HepG2 (cell line): ENCODE results near the gene ESYT1. TPM values are rescaled to one million over a fixed set of nuclear protein-coding genes. Genes with fewer than 3 reads are reported as not detected.
A peak's percentile ranks its signal among the peaks of the same experiment; 100 is the strongest.

ENCODE experiments used
- ARNT2 ChIP-seq: sonication (generic); formaldehyde crosslinking; IDR thresholded peaks from 2 replicates; pipeline ENCODE4 v1.8.0; 2022; ENCODE audit warnings: mild to moderate bottlenecking, low read depth, missing genetic modification reagents, moderate library complexity
- NONO ChIP-seq, 2 experiments: fragments of 450-650 bp in 1 of 2; sonication (generic) in 1 of 2; formaldehyde crosslinking in 1 of 2; IDR thresholded peaks in 1 of 2; conservative IDR thresholded peaks in 1 of 2; 2 replicates each; pipeline versions ENCODE4 v1.6.1 to v1.8.0; 2017 to 2022; ENCODE audit warnings: mild to moderate bottlenecking in 1 of 2, missing genetic modification reagents in 1 of 2, moderate library complexity in 1 of 2
- ONECUT2 ChIP-seq: sonication (generic); formaldehyde crosslinking; IDR thresholded peaks from 2 replicates; pipeline ENCODE4 v1.4.0; 2020; ENCODE audit warnings: missing genetic modification reagents
- RBFOX2 ChIP-seq: fragments of 200-400 bp; formaldehyde crosslinking; IDR thresholded peaks from 2 replicates; pipeline ENCODE4 v1.6.1; 2017; ENCODE audit warnings: low read depth, mild to moderate bottlenecking, low read length
- REPIN1 ChIP-seq: sonication (generic); formaldehyde crosslinking; IDR thresholded peaks from 2 replicates; pipeline ENCODE4 v1.8.0; 2022; ENCODE audit warnings: missing genetic modification reagents, low read depth, mild to moderate bottlenecking, borderline replicate concordance
- SCMH1 ChIP-seq: sonication (generic); formaldehyde crosslinking; IDR thresholded peaks from 2 replicates; pipeline ENCODE4 v1.9.0; 2021; ENCODE audit warnings: missing genetic modification reagents, mild to moderate bottlenecking, borderline replicate concordance
- SKI ChIP-seq: fragments of 450-650 bp; IDR thresholded peaks from one replicate; pipeline ENCODE4 v1.6.1; 2018; ENCODE audit warnings: mild to moderate bottlenecking; ENCODE audit not compliant: partially characterized antibody
- ZC3H13 ChIP-seq: sonication (generic); formaldehyde crosslinking; IDR thresholded peaks from 2 replicates; pipeline ENCODE4 v1.8.1; 2023; ENCODE audit warnings: mild to moderate bottlenecking, missing genetic modification reagents, moderate library complexity
- ZNF614 ChIP-seq: IDR thresholded peaks from 2 replicates; pipeline ENCODE4 v1.6.1; 2018; ENCODE audit warnings: missing biosample characterization, missing genetic modification reagents, inconsistent platforms, borderline replicate concordance
- ZNF776 ChIP-seq: sonication (generic); formaldehyde crosslinking; IDR thresholded peaks from 2 replicates; pipeline ENCODE4 v1.4.0; 2020; ENCODE audit warnings: mild to moderate bottlenecking, missing genetic modification reagents
- ZNF850 ChIP-seq: sonication (generic); formaldehyde crosslinking; conservative IDR thresholded peaks from 2 replicates; pipeline ENCODE4 v1.9.0; 2021; ENCODE audit warnings: mild to moderate bottlenecking, missing genetic modification reagents
- ZNF883 ChIP-seq: sonication (generic); formaldehyde crosslinking; IDR thresholded peaks from 2 replicates; pipeline ENCODE4 v1.5.1; 2020; ENCODE audit warnings: mild to moderate bottlenecking, missing genetic modification reagents; ENCODE audit errors: not compliant biosample characterization
- polyA plus RNA-seq, 8 experiments: library from polyadenylated mRNA; depleted of rRNA in 3 of 8; stranded (reverse) in 7 of 8; unstranded in 1 of 8; fragments of >200 nt; fragmentation: Illumina TruSeq in 4 of 8; extraction: Trizol in 4 of 8; gene quantifications; 2 replicates each; pipeline versions ENCODE4 v1.2.1 to v1.2.3, GENCODE V29; 2011 to 2016; ENCODE audit warnings: low read depth in 4 of 8, missing spikeins in 1 of 8, mixed read lengths in 1 of 8; ENCODE audit not compliant: insufficient read depth in 1 of 8
- total RNA-seq, 5 experiments: library from RNA; depleted of rRNA; stranded (reverse); fragments of >200 nt; fragmentation: Illumina TruSeq; extraction: Trizol; gene quantifications; 2 replicates each; pipeline ENCODE4 v1.2.3, GENCODE V29; 2016; ENCODE audit warnings: low read depth in 1 of 5
- TF ChIP-seq, protein P1 (sequence below): sonication (generic); formaldehyde crosslinking; IDR thresholded peaks from 2 replicates; pipeline ENCODE4 v1.8.0; 2022; ENCODE audit warnings: mild to moderate bottlenecking, missing genetic modification reagents; ENCODE audit not compliant: insufficient replicate concordance
- TF ChIP-seq, protein P2 (sequence below), 2 experiments: sonication (generic) in 1 of 2; formaldehyde crosslinking in 1 of 2; IDR thresholded peaks; 2 replicates each; pipeline versions ENCODE4 v1.4.0 to v1.6.1; 2018 to 2020; ENCODE audit warnings: missing genetic modification reagents in 2 of 2, borderline replicate concordance in 1 of 2, low read depth in 1 of 2, mild to moderate bottlenecking in 1 of 2, missing biosample characterization in 1 of 2
- TF ChIP-seq, protein P3 (sequence below): sonication (generic); formaldehyde crosslinking; IDR thresholded peaks from 2 replicates; pipeline ENCODE4 v1.4.0; 2020; ENCODE audit warnings: missing genetic modification reagents
- TF ChIP-seq, protein P4 (sequence below): sonication (generic); formaldehyde crosslinking; IDR thresholded peaks from 2 replicates; pipeline ENCODE4 v1.4.0; 2020; ENCODE audit warnings: mild to moderate bottlenecking, missing genetic modification reagents
- TF ChIP-seq, protein P5 (sequence below): sonication (generic); formaldehyde crosslinking; IDR thresholded peaks from 2 replicates; pipeline ENCODE4 v1.5.0; 2020; ENCODE audit warnings: missing genetic modification reagents, mild to moderate bottlenecking, borderline replicate concordance
- TF ChIP-seq, protein P6 (sequence below): IDR thresholded peaks from 2 replicates; pipeline ENCODE4 v1.6.1; 2016; ENCODE audit warnings: low read depth
- TF ChIP-seq, protein P7 (sequence below): IDR thresholded peaks from 2 replicates; pipeline ENCODE4 v1.6.1; 2018; ENCODE audit warnings: missing genetic modification reagents

ESYT1 gene
- total and polyA plus RNA-seq, 2 of the 13 experiments (the other 11 are each of a cell fraction or from before 2014, with no cell fraction given) = 66.9 to 71.0 TPM

DNA sequence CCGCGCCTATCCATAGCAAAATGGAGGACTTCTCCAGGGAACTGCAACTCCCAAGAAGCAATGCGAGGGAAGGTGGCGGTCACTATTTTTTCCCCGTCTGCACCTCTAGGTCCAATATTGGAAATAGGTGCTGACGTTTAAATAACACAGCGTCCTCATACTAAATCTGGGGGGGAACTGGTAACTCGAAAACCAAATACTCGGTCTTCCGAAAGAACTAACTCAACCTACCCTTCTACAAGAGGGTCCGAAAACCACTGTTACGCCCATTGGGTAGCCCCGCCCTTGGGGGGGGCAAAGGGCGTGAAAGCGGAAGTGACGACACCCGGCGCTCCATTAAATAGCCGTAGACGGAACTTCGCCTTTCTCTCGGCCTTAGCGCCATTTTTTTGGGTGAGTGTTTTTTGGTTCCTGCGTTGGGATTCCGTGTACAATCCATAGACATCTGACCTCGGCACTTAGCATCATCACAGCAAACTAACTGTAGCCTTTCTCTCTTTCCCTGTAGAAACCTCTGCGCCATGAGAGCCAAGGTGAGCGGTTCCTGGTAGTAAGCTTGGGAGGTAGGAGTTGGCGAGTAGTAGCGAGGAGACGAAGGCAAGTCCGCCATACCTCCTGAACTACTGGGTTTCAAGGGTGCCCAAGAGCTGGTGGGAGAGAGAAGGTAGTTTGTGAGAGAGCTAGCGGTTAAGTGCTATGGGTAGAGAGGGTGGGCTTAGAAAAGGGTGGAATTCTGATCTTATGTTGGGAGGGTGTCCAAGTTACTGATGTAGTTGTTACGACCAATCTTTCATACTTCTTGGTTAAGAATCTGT is 11.6 kb upstream of the ESYT1 start, which contains the start of gene RPL41 (continued):
- TF ChIP-seq ZNF614 (CRISPR knock-in tag) = peak; percentile 45; the same call in 1 of the 2 replicates
- TF ChIP-seq, protein P1, sequence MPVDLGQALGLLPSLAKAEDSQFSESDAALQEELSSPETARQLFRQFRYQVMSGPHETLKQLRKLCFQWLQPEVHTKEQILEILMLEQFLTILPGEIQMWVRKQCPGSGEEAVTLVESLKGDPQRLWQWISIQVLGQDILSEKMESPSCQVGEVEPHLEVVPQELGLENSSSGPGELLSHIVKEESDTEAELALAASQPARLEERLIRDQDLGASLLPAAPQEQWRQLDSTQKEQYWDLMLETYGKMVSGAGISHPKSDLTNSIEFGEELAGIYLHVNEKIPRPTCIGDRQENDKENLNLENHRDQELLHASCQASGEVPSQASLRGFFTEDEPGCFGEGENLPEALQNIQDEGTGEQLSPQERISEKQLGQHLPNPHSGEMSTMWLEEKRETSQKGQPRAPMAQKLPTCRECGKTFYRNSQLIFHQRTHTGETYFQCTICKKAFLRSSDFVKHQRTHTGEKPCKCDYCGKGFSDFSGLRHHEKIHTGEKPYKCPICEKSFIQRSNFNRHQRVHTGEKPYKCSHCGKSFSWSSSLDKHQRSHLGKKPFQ (CRISPR knock-in tag) = peak; percentile 70
- TF ChIP-seq ZNF776 = no peak
- TF ChIP-seq, protein P2, sequence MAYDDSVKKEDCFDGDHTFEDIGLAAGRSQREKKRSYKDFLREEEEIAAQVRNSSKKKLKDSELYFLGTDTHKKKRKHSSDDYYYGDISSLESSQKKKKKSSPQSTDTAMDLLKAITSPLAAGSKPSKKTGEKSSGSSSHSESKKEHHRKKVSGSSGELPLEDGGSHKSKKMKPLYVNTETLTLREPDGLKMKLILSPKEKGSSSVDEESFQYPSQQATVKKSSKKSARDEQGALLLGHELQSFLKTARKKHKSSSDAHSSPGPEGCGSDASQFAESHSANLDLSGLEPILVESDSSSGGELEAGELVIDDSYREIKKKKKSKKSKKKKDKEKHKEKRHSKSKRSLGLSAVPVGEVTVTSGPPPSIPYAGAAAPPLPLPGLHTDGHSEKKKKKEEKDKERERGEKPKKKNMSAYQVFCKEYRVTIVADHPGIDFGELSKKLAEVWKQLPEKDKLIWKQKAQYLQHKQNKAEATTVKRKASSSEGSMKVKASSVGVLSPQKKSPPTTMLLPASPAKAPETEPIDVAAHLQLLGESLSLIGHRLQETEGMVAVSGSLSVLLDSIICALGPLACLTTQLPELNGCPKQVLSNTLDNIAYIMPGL (CRISPR knock-in tag; IDR thresholded peaks at IDR 0.05; ENCODE audit: borderline replicate concordance in 1 of 2, low read depth in 1 of 2) = peak; percentile 27 to 60; a peak in 2 of 4 replicates
- TF ChIP-seq ZC3H13 = no peak
- TF ChIP-seq, protein P3, sequence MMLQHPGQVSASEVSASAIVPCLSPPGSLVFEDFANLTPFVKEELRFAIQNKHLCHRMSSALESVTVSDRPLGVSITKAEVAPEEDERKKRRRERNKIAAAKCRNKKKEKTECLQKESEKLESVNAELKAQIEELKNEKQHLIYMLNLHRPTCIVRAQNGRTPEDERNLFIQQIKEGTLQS (CRISPR knock-in tag) = 0 out of 2 replicates have a peak, but pooled peaks have one; percentile 9
- TF ChIP-seq, protein P4, sequence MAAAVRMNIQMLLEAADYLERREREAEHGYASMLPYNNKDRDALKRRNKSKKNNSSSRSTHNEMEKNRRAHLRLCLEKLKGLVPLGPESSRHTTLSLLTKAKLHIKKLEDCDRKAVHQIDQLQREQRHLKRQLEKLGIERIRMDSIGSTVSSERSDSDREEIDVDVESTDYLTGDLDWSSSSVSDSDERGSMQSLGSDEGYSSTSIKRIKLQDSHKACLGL (CRISPR knock-in tag) = peak; percentile 61; the same call in 1 of the 2 replicates
- TF ChIP-seq SCMH1 (CRISPR knock-in tag) = no peak
- peak; percentile 67 for TF ChIP-seq ZNF883 (CRISPR knock-in tag)
- TF ChIP-seq, protein P5, sequence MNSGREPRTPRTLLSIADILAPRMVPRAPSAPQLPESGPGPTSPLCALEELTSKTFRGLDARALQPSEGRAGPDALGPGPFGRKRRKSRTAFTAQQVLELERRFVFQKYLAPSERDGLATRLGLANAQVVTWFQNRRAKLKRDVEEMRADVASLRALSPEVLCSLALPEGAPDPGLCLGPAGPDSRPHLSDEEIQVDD = no peak
- peak; percentile 15 for TF ChIP-seq SKI
- TF ChIP-seq, protein P6, sequence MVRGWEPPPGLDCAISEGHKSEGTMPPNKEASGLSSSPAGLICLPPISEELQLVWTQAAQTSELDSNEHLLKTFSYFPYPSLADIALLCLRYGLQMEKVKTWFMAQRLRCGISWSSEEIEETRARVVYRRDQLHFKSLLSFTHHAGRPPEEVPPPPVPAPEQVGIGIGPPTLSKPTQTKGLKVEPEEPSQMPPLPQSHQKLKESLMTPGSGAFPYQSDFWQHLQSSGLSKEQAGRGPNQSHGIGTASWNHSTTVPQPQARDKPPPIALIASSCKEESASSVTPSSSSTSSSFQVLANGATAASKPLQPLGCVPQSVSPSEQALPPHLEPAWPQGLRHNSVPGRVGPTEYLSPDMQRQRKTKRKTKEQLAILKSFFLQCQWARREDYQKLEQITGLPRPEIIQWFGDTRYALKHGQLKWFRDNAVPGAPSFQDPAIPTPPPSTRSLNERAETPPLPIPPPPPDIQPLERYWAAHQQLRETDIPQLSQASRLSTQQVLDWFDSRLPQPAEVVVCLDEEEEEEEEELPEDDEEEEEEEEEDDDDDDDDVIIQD (CRISPR knock-in tag) = peak; percentile 52
- TF ChIP-seq NONO (IDR thresholded peaks at IDR 0.05) = no peak
- 0 out of 2 replicates have a peak, but pooled peaks have one; percentile 42 for TF ChIP-seq NONO (CRISPR knock-in tag; conservative IDR thresholded peaks at IDR 0.05)
- no peak for TF ChIP-seq ZNF850 (CRISPR knock-in tag)
- peak; percentile 77 for TF ChIP-seq RBFOX2
- TF ChIP-seq ARNT2 (CRISPR knock-in tag) = peak; percentile 71; the same call in 1 of the 2 replicates
- TF ChIP-seq ONECUT2 = no peak
- TF ChIP-seq, protein P7, sequence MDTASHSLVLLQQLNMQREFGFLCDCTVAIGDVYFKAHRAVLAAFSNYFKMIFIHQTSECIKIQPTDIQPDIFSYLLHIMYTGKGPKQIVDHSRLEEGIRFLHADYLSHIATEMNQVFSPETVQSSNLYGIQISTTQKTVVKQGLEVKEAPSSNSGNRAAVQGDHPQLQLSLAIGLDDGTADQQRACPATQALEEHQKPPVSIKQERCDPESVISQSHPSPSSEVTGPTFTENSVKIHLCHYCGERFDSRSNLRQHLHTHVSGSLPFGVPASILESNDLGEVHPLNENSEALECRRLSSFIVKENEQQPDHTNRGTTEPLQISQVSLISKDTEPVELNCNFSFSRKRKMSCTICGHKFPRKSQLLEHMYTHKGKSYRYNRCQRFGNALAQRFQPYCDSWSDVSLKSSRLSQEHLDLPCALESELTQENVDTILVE (CRISPR knock-in tag) = peak; percentile 80; the same call in 1 of the 2 replicates
- peak; percentile 56; the same call in 1 of the 2 replicates for TF ChIP-seq REPIN1 (CRISPR knock-in tag)
